G401.6 (cell line): Measurements from ENCODE around the gene ZNF789.

Experiments used
- FAIRE-seq: peaks from 2 replicates; lab custom pipeline; 2012; peaks lifted over from hg19 to GRCh38; lab: Jason Lieb, UNC

ZNF789 gene

GRCh38 chr7:99504603-99505323 lies 32.1 kb downstream of the ZNF789 start, which contains the start of gene ZKSCAN5:
Gene ZKSCAN5, plus strand, starts transcription at chr7:99504662. Its CDS starts 1,383 bp downstream, at chr7:99506045.
- FAIRE-seq: peak; percentile 46

DNA sequence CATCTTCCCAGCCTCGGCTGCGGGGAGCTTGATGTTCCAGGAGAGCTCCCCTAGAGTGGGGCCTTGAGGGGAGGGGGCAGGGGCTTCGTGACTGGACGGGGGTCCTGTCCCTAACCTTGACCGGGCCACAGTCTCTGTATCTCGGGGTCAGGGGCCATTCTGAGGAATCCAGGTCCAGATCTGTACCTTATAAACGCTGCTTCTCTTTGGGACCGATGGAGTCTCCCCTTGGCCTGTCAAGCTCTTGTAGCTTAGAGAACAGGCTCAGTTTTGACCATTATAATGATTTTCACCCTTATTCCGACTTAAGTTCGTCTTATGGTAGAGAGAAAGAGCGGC lies 32.6 kb downstream of the ZNF789 start:
- FAIRE-seq: no peak

GRCh38 chr7:99514050-99514449 lies 41.4 kb downstream of the ZNF789 start:
- FAIRE-seq: no peak

DNA sequence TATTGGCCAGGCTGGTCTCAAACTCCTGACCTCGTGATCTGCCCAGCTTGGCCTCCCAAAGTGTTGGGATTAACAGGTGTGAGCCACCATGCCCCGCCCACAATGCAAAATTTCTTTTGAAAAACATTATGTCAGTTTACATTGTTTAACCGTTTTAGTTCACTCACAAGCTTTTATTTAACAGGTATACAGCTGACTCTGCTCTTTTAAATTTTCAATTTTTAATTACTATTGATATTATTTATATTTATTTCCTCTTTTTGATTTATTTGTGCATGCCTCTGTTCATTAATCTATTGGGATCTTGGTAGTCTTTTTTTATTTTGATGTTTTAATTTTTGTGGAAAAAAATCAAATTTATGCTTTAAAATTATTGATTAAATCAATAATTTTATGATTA lies 48.7 kb downstream of the ZNF789 start:
- no peak for FAIRE-seq

DNA sequence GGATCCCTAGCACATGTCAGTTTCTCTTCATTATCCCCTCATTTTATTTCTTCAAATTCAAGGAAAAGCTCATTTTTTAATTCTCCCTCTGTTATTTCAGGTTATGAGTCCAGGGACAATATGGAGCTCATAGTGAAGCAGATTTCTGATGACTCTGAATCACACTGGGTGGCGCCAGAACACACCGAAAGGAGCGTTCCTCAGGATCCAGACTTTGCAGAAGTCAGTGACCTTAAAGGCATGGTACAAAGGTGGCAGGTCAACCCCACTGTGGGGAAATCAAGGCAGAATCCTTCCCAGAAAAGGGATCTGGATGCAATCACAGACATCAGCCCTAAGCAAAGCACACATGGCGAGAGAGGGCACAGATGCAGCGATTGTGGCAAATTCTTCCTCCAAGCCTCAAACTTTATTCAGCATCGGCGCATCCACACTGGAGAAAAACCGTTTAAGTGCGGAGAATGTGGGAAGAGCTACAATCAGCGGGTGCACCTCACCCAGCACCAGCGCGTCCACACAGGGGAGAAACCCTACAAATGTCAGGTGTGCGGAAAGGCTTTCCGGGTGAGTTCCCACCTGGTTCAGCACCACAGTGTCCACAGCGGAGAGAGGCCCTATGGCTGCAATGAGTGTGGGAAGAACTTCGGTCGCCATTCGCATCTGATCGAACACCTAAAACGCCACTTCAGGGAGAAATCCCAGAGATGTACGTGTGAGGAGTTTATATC lies 53.2 kb downstream of the ZNF789 start:
- FAIRE-seq: no peak

GRCh38 chr7:99531354-99531765 lies 58.7 kb downstream of the ZNF789 start:
- FAIRE-seq: no peak

- no peak for FAIRE-seq
These were observed 63.0 kb downstream of the ZNF789 start for GRCh38 chr7:99535667-99536066.
